ENCODE results near the gene PSMF1.

DNA sequence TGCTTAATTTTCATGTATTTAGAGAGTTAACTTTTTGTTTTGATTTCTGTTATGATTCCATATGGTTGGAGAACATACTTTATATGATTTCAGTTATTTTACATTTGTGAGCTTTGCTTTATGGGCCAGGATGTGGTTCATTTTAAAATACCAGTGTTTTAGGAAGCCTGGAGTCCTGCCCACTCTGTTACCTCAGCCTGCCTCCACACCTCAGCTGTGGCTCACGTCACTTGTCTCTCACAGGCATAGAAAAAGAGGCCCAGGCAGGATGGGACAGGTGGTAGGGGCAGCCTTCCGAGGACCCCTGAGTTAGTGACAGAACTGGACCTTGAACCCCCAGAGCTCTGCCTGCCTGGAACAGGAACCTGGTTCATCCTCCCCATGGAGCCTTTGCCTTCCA lies 16.0 kb downstream of the PSMF1 start:
- no peak for TF ChIP-seq EZH2 (IDR thresholded peaks at IDR 0.05)
- TF ChIP-seq EGR1 (IDR thresholded peaks at IDR 0.05; ENCODE audit: low read depth): no peak
- TF ChIP-seq POLR2A (IDR thresholded peaks at IDR 0.05; ENCODE audit: borderline replicate concordance, extremely low read depth, insufficient read depth, insufficient read length): no peak
- no peak for TF ChIP-seq SRF (IDR thresholded peaks at IDR 0.05; ENCODE audit: low read depth)
